GM19193 (cell line): ENCODE data around the gene KRTAP10-11.

Source experiments
- POLR2A ChIP-seq: IDR thresholded peaks from 4 replicates; pipeline ENCODE4 v1.6.1; 2011; ENCODE audit not compliant: insufficient read depth, insufficient read length; ENCODE audit errors: extremely low read depth

Gene KRTAP10-11

GRCh38 chr21:44628707-44629391, 17.4 kb upstream of the KRTAP10-11 start:
- TF ChIP-seq POLR2A = no peak

- no peak for TF ChIP-seq POLR2A
Observed at GRCh38 chr21:44630440-44630839, 15.8 kb upstream of the KRTAP10-11 start.

- no peak for TF ChIP-seq POLR2A
Observed at GRCh38 chr21:44632067-44632466, 14.1 kb upstream of the KRTAP10-11 start.

GRCh38 chr21:44636209-44637017, 9.8 kb upstream of the KRTAP10-11 start:
- TF ChIP-seq POLR2A = no peak

- no peak for TF ChIP-seq POLR2A
Observed at GRCh38 chr21:44637018-44637850, 9.0 kb upstream of the KRTAP10-11 start, which contains the start of gene KRTAP10-10. Gene KRTAP10-10, plus strand, starts transcription at chr21:44637356. Its CDS starts 62 bp downstream, at chr21:44637418.

GRCh38 chr21:44639331-44639655, 6.9 kb upstream of the KRTAP10-11 start:
- no peak for TF ChIP-seq POLR2A

- no peak for TF ChIP-seq POLR2A
Observed at GRCh38 chr21:44640761-44641160, 5.5 kb upstream of the KRTAP10-11 start.

- TF ChIP-seq POLR2A = no peak
Observed at GRCh38 chr21:44643741-44644310, 2.4 kb upstream of the KRTAP10-11 start.

GRCh38 chr21:44644878-44645277, 1.3 kb upstream of the KRTAP10-11 start:
- TF ChIP-seq POLR2A = no peak

GRCh38 chr21:44647222-44647552, 973 bp downstream of the KRTAP10-11 start:
- no peak for TF ChIP-seq POLR2A

- no peak for TF ChIP-seq POLR2A
Observed at GRCh38 chr21:44648557-44649311, 2.5 kb downstream of the KRTAP10-11 start.

GRCh38 chr21:44649521-44650100, 3.4 kb downstream of the KRTAP10-11 start:
- TF ChIP-seq POLR2A = no peak

- no peak for TF ChIP-seq POLR2A
Observed at GRCh38 chr21:44650265-44650972, 4.2 kb downstream of the KRTAP10-11 start.
